Measurements from ENCODE around the gene ACSS2.

The ACSS2 gene, protein sequence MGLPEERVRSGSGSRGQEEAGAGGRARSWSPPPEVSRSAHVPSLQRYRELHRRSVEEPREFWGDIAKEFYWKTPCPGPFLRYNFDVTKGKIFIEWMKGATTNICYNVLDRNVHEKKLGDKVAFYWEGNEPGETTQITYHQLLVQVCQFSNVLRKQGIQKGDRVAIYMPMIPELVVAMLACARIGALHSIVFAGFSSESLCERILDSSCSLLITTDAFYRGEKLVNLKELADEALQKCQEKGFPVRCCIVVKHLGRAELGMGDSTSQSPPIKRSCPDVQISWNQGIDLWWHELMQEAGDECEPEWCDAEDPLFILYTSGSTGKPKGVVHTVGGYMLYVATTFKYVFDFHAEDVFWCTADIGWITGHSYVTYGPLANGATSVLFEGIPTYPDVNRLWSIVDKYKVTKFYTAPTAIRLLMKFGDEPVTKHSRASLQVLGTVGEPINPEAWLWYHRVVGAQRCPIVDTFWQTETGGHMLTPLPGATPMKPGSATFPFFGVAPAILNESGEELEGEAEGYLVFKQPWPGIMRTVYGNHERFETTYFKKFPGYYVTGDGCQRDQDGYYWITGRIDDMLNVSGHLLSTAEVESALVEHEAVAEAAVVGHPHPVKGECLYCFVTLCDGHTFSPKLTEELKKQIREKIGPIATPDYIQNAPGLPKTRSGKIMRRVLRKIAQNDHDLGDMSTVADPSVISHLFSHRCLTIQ

DNA sequence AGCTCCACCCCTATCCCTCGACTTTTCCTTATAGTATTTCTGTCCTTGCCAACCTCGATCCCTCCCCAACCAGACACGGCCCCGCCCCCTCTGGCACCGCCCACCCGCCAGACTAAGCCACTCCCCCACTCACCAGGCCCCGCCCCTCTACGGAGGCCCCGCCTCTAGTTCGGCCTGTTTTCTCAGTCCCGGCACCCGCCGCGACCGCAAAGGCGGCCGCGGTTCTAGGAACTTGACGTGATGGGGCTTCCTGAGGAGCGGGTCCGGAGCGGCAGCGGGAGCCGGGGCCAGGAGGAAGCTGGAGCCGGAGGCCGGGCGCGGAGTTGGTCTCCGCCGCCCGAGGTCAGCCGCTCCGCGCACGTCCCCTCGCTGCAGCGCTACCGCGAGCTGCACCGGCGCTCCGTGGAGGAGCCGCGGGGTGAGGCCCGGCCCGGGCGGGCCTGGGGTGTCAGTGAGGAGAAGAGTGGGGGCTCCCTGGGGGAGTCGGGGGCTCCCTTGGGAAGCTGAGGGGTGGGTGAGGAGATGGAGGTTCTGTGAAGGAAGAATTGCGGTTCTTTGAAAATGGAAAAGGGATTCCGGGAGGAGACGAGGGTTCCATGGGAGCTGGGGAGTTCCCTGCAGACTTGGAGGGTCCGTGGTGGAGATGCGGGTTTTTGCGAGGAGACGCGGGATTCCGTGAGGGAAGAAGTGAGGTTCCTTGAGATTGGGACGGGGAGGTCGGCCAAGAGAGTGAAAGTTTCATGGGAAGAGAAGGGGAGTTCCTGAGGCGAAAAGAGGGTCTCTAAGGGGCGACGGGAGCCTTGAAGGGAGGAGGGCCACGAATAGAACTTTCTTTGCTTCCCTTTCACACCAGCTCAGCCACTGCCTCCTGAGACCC is at the start of gene ACSS2:
ACSS2 (plus strand) TSS at position 207 of the 877 bp plus-strand sequence; CDS start at position 241, 34 bp downstream.
- intact Hi-C loops (cut with DNase I) = no loop called here
- peak in 7 of 10 donors; percentile 94 to 100 (median 97) for DNase-seq

DNA sequence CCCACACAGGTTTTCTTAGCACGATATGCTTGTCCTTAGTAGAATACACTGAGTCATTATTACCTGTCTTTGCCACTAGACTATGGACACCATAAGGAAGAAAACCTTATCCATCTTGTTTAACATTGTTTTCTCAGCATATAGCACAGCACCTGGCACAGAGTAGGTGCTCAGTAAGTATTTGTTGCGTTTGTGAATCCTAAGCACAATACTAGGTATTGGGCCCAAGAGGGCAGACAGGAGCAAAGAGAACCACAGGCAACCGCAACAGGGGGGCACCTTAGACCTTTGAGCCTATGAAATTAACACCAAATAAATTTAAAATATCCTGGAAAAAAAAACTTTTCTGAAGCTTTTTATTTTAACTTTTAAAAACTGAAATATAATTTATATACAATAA is 47.2 kb upstream of the ACSS2 start:
- no peak for DNase-seq
- intact Hi-C loops (cut with DNase I) = no loop called here

DNA sequence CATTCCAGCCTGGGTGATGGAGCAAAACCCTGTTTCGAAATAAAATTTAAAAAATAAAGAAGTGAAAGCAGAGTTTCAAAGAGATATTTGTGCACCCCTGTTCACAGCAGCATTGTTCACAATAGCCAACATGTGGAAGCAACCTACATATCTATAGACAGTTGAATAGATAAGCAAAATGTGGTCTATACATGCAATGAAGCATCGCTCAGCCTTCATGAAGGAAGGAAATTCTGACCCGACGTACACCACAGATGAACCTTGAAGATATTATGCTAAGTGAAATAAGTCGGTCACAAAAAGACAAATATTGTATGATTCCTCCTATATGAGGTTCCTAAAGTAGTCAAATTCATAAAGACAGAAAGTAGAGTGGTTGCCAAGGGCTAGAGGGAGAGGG is 44.5 kb upstream of the ACSS2 start:
- no peak for DNase-seq
- intact Hi-C loops (cut with DNase I) = loop anchor here (10.0 kb wide), 1 partner anchor 443 kb away; the partner anchor contains the start of gene MMP24OS

DNA sequence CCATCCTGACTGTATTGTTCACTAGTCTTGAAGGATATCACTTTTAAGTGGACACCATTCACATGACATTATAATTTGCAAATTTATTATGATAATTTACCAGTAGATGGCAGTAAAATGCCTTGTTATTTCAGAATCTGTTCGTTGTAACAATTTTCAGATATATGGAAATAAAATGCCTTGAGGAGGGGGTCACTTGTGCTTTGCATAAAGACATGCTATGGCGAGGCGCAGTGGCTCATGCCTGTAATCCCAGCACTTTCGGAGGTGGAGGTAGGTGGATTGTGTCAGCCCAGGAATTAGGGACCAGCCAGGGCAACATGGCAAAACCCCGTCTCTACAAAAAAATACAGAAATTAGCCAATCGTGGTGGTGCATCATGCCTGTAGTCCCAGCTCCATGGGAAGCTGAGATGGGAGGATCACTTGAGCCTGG is 41.9 kb upstream of the ACSS2 start:
- no peak for DNase-seq
- intact Hi-C loops (cut with DNase I) = loop anchor here (10.0 kb wide), 1 partner anchor 440 kb away; the partner anchor contains the start of gene MMP24OS

DNA sequence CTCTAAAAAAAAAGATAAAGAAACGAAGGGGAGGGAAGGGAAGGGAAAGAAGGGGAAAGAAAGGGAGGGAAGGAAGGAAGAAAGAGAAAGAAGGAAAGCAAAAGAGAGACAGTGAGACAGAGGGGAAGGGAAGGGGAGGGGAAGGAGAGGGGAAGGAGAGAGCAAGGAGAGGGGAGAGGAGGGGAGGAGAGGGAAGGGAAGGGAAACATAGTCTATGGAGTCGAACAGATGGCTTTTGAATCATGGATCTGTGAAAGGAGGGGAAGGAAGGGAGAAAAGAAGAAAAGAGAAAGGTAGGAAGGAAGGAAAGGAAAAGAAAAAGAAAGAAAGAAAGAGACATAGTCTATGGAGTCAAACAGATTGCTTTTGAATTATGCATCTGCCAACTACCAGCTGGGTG is 34.3 kb upstream of the ACSS2 start:
- no peak for DNase-seq
- intact Hi-C loops (cut with DNase I) = no loop called here

DNA sequence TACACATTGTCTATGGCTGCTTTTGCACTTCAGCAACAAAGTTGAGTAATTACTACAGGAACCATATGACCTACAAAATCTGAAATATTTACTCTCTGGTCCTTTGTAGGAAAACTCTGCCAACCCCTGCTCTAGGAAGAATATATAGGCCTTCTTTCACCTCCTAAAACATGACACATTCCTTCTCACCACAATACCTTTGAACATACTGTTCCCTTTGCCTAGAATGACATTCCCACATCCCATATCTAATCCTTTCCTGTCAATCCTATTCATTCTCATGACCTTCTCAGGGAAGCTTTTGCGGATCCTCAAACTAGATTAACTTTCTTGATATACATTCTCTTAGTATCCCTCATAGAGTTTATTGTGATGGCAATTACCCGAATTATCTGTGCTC is 33.0 kb upstream of the ACSS2 start:
- intact Hi-C loops (cut with DNase I) = no loop called here
- DNase-seq = no peak

DNA sequence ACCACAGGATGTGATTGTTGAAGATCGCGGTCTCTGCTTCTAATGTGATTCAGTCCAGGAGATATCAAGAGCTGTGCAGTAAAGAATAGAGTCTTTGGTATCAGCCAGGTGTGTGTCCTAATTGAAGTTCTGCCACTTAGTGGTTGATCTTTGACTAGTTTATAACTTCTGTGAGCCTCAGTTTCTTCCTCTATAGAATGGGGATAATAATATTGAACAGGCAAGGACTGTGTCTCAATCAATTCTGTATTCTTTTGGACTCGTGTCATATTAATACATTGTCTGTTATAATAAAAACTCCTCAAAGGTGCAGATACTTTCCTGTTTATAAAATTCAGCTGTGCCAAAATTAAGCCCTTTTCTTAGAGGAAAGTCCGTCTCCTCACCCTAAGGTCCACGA is 27.8 kb upstream of the ACSS2 start:
- intact Hi-C loops (cut with DNase I) = no loop called here
- no peak for DNase-seq

DNA sequence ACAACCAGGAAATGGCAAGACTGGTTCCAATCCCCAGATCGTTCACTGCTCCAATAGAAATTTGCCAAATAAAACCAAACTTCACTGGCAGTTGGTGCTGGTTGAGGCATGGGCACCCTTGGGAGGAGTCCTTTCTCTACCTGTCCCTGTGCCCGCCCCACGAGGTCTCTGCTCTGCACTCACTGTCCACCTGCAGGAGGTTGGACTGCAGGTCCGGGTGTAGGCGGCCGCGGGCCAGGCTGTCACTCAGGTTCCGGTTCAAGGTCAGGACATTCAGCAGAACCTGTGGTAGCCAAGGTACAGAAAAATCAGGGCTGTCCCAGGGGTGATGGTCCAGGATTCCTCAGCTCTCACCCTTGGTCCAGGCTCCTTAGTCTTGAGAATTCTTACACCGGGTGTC is 26.6 kb upstream of the ACSS2 start:
- no peak for DNase-seq
- intact Hi-C loops (cut with DNase I) = no loop called here

DNA sequence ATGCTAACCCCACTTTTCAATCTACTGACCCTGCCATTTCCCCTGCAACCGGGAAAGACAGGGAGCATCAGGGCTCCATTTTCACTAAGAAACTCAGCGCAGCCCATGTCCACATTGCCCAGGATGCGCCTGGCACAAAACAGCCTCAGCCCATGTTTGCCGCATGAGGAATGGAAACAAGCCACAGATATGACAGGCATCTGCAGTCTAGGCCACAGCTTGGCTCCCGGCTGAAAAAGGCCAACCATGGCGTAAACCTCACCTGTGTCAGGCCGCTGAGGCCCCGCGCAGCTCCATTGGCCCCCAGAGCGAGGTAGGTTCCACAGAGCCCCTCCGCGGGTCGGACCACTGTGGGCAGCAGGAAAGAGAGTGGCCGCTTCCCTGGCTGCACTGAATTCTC is 25.4 kb upstream of the ACSS2 start:
- no peak for DNase-seq
- intact Hi-C loops (cut with DNase I) = no loop called here

DNA sequence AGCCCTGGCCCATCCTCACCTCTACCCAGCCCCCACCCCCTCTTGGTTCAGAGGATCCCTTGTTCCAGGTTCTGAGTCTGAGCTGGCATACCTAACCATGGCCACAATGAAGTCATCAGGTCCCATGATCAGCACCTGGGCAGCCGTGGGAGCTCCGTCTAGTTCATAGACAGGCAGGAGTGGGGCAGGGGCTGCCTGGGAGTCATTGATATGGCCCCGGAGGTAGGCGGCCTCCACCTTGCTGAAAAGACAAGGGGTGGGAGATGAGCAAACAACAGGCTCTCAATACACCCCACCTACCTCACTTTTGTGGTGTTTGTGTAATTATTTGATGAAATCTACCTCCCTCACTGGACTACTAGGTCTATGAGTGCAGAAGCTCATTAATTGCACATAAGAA is 24.1 kb upstream of the ACSS2 start:
- DNase-seq = no peak
- intact Hi-C loops (cut with DNase I) = no loop called here

DNA sequence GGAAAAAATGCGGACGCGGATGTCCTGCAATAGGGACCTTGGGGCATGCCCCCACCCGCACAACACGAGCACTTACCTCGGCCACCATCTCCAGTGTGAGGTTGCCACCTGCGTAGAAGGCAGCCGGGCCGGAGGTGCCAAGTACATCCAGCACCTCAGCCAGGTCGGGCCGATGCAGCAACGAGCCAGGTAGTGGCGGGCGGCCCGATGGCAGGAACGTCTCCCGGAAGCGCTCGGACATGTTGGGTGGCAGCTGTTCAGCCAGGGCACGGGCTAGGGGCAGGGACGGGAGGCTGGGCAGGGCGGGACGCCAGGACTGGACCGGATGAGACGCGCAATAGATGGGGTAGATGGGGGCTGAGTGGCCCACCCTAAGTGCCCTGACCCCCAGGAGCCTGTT is 17.0 kb upstream of the ACSS2 start:
- no peak for DNase-seq

DNA sequence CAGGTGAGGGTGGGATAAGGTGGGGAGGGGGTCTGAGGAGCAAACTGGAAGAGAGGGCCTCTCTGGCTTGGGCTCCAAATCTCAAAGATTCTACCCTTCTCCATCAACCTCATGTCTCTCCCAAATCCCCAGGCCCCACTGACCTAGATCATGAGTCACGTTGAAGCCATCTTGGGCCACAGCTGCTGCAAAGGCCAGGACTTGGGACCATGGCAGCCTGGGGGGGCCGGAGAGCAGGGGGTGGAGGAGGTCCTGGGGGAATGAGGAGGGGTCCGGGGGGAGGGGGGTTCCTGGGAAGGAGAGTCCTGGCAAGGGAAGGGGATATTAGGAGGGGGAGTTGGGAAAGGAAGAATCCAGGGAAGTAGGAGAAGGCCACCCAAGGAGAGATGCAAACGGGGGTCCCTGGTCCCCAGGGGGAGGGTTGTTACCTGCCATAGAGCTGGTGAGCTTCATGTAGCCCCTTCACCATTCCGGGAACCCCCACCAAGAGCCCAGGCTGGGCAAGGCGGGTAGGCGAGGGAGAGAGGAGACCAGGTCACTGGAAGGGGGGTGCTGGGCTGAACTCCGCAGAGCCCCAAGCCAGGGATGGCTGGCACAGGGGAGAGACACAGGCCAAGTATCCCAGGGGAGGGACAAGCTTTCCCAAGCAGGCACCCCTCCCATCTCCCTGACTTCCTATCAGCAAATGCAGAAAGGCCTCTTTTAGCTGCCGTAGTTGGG is 16.4 kb upstream of the ACSS2 start:
- no peak for DNase-seq
- intact Hi-C loops (cut with DNase I) = no loop called here

More for the DNA sequence above, 17.0 kb upstream of the ACSS2 start:
- intact Hi-C loops (cut with DNase I) = no loop called here

DNA sequence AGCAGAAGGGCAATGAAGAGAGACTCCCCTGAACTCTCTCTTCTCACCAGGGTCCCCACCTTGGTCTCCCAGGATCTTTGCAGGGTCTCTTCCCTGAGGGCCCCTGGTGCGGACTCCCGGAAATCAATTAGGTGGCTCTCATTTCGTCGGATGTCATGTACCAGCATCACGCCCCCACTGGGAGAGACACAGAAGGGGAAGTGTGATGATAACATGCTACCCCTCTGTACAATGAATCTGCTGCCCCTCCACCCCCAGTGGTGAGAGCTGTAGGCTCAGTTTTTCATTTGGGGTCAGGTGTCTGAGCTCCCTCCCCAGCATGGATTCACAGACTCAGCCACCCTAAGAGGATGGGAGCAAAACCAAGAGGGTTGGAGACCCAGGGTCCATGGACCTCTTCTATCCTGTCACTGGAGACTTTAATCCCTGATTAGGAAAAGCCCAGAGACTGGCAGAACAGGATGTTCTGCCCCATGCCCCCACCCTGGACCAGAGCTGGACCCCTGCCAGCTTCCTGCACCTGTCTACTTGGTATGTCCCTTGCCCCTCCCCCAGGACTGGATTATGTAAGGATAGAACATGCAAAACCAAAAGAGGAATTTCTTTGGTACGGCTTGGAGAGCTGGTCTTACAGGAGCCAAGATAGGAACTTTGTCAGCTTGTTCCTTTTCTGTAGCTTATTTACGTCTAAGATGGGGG is 14.9 kb upstream of the ACSS2 start:
- no peak for DNase-seq
- intact Hi-C loops (cut with DNase I) = no loop called here

DNA sequence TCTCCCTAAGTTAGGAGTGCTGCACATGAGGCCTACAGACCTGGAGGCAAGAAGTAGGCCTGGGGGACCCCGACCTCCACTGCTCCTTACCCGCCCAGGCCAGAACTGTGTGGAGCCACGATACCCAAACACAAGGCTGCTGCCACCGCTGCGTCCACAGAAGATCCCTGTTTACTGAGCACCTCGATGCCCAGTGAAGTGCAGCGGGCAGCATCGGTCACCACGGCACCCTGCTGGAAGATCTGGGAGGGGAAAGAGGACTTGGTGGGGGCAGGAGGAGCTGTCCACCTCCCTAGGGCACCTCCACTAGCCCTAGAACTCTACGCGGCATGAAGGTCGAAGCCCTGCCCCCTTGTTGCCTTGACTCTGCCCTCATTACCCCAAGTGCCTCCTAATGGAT is 13.7 kb upstream of the ACSS2 start:
- no peak for DNase-seq
- intact Hi-C loops (cut with DNase I) = no loop called here

DNA sequence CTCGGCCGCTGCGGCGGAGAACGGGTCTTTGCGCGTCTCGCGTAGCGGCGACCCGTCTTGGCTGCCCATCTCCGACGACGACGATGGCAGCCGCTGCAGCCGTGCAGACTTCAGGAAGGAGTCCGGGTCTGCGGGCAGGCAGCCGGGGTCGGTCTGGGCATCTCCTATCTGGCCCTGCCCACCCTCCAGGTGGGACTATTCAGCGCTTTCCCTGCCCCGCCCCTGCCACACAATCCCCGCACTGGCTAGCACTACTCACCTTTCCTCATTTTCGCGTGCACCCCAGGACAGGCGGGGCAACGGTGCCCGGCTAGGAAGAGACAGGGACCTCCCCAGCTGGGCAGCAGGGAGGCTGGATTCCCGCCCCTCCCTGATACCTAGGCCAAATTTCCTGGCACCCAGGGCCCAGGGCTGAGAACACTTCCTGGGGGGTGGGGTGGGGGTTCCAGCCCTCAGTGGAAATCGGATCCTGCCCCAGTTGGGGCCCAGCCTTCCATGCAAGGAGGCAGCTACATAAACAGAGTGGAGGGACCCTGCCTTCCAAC is 12.9 kb upstream of the ACSS2 start:
- DNase-seq = no peak
- intact Hi-C loops (cut with DNase I) = no loop called here

DNA sequence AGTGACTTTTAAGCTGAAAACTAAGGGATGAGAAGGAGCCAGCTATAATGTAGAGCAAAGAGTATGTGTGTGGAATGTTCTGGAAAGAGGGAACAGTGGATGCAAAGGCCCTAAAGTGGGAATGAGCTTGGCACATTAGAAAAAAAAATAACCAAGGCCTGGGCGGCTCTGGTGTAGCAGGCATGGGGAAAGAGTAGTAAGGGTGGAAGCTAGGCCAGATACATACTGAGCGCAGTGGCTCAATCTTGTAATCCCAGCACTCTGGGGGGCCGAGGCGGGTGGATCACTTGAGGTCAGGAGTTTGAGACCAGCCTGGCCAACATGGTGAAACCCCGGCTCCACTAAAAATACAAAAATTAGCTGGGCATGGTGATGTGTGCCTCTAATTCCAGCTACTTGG is 12.2 kb upstream of the ACSS2 start:
- no peak for DNase-seq
- intact Hi-C loops (cut with DNase I) = no loop called here

DNA sequence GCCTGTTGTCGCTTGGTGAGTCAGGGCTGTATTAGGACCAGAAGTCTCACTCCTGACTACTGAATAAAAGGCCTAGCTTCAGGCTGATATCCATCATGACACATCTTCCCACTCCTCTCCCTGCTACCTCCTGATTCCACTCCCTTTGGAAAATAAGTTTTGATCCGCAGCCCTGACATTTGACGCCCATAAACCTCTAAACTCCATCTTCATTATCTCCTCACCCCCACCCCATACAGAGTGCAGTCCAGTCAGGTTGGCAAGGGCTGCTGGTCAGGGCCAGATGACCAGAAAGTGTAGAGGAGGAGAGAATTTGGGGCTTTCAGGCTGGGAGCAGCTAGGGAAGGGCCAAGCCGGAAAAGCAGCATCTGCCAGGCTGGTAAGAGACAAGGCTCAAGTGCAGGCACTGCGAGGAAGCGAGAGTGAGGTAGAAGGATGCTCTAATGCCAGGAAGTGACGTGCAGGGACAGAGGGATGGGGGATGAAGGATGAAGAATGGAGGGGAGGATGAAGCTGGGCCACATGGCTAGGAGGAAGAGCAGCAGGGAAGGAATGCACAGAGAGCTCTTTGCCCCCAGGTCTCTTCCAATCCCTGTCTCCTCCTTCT is 5.0 kb upstream of the ACSS2 start:
- intact Hi-C loops (cut with DNase I) = loop anchor here (5.0 kb wide), 2 partner anchors 276 to 336 kb away; partner anchors contain the start of gene EDEM2
- DNase-seq = peak in 7 of 10 donors; percentile 28 to 90 (median 56)

DNA sequence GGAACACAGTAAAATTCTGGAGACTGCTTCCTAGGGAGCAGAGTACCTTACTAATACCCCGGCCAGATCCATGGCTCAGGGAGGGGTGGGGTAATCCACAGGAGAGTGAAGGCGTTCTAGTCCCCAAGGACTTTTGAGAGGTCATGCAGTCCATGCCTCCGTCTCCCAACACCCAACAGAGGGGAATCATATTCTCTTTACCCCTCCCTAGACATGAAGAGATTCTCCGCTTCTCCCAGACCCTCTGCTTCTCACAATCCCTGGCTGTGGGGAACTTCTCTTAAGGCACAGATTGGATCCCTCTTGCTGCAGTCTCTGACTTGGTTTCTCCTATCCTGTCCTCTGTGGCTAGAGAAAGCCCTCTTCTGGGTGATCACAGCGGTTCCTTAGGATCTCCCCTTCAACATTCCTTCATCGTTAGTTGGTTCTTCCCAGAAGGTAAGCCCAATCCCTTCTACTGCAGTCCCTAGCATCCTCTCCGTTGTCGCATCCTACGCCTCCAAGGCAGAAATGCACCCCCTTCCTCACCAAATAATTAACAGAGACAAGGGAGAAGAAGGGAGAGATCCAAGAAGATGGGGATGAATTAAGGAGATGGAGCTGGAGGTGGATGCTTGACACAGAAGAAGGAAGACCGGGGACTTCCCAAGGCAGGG is 4.3 kb upstream of the ACSS2 start:
- no peak for DNase-seq
- intact Hi-C loops (cut with DNase I) = loop anchor here (2.0 to 5.0 kb wide), 3 partner anchors 221 to 335 kb away; partner anchors contain the start of genes EDEM2 and TRPC4AP
